OCI-LY7 (cell line): ENCODE measurements around the gene GOSR1.

Source experiments
- CTCF ChIP-seq: fragments of 200-600 bp; sonication (generic); conservative IDR thresholded peaks from 2 replicates; pipeline ENCODE4 v1.5.1; 2014; ENCODE audit warnings: mild to moderate bottlenecking, antibody characterized with exemption, low read length, moderate library complexity, mixed read lengths
- EZH2phosphoT487 ChIP-seq: fragments of 200-600 bp; sonication (generic); IDR thresholded peaks from 2 replicates; pipeline ENCODE4 v1.6.1; 2018; ENCODE audit warnings: low read depth, borderline replicate concordance, mild to moderate bottlenecking, mixed run types, antibody characterized with exemption, low read length, moderate library complexity, mixed read lengths

GRCh38 chr17:30514895-30515596, 37.8 kb downstream of the GOSR1 start:
- TF ChIP-seq CTCF (no peak), EZH2phosphoT487 (no peak)
